ENCODE measurements around the gene NDOR1.
"Not testable (repeated sequence)": the region's sequence is repeated elsewhere in the genome, so short reads cannot be mapped to it uniquely, and the experiment has no call there.

Gene NDOR1

DNA sequence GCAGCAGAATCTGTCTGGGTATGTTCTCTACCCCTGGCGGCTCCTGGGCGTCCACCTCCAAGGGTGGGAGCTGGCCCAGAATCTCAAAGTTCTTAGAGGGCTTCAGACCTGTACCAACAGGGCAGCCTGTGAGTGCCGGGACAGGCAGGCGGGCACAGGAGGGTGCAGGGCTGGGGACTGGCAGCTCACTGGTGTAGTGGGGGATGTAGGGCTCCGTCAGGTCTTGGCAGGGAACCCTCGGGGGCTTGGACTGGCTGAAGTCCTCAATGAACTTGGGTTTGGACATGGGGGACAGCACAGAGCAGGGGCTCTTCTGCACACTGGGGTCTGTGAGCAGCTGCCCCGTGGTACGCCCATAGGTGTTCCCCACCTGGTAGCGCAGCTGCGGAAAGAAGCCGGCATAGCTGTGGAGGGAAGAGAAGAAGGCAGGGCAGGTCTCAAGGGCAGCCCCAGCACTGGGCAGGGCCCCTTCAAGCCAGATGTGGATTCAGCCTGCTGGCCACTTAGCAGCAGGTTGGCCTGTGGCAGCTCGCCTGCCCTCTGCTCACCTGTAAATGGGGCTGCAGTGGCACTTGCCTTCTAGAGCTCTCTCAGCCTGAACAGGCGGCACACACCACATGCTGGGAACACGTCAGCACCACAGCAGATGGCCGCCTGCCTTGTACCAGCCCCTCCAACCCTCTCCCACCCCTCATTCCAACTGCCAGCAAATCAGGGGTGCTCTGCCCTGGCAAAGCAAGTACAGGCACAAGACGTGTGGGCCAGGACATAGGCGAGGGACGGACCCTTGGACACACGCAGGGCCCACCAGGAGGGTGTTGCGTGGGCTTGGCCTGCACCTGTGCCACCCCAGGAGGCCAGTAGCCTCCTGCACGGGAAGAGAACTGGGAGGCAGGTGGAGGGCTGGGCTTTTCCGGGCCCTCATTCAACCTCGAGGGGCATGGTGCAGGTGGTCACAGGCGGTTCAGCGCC lies 40.2 kb downstream of the NDOR1 start:
- no peak for DNase-seq

DNA sequence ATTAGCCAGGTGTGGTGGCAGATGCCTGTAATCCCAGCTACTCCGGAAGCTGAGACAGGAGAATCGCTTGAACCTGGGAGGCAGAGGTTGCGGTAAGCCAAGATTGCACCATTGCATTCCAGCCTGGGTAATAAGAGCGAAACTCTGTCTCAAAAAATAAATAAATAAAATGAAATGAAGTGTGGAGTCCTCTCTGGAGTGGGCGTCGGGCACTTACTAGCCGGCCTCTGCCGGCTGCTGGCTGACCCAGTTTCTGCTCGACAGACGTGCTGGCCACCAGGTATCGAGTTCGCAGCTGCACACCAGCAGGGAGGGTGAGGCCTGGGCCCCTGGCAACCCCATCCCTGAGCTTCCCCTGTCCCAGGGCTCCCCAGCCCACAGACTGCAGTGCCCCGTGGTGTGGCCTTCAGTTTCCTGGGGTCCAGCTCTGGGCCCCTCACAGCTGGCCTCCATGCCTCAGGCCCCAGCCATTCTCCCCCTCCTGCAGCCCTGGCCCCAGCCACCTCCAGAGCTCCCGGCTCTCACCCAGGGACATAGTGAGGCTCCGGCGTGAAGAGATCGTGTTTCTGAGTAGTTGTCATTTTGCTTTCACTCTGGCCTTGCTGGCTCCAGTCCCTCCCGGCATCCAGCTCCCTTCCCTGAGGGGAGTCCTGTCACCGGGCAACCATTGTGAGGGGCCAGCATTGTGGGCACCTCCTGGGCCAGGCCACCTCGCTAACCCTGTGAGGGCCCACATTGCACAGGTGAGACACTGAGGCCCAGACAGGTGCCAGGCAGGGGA lies 41.8 kb downstream of the NDOR1 start:
- DNase-seq: no peak

- no peak for DNase-seq
Observed at GRCh38 chr9:137247916-137248175, 42.3 kb downstream of the NDOR1 start.

DNA sequence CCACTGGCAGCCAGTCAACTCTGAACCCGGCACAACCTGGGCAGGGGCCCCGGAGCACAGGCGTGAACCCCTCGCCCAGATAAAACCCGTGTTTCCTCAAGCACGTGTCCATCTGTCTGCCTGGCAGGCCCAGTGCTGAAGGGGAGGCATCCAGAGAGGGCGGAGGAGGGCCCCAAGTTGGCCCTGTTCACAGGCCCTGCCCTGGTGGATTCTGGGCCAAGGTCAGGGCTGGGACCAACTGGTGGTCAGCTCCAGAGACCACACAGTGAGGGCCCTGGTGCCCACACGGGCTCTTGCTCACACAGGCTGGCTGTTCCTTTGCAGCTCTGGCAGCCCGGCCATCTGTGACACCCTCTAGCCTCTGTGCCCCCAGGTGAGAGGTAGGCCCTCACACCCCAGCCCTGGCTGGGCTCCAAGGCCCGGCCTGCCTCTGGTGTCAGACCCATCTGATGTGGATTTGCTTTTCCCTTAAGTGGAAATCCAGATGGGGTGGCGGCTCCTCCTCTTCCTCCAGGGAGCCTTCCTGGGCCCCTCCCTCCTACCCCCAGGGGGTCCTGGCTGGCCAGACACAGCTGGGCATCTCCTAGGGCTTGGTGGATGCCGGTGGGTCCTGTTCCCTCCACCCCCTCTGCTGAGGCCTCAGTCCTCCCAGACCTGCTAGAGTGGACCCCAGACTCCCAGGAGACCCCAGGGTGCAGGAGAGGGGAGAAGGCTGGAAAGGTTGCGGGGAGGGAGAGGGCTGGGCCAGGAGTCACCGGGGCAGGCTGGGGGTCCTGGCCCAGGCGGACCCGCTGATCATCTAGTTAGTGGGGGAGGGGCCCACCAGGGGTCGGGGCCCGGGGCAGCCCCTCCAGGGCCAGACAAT lies 45.1 kb downstream of the NDOR1 start:
- no peak for DNase-seq

DNA sequence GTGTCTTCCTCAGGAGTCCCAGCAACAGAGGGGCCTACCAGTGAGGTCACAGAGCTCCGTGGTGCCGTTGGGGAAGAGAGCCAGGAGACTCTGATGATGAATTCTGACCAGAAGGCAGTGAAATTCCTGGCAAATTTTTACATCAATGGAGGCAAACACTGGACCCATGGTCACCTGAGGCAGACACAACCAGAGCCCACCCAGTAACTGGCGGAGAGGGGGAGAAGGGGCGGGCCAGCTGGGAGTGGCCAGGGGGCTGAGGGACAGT lies 45.6 kb downstream of the NDOR1 start, which contains the start of gene STPG3:
TSS of gene STPG3 (plus strand) at position 93 of the 268 bp plus-strand sequence. CDS start at position 94, 1 bp downstream.
- no peak for DNase-seq

DNA sequence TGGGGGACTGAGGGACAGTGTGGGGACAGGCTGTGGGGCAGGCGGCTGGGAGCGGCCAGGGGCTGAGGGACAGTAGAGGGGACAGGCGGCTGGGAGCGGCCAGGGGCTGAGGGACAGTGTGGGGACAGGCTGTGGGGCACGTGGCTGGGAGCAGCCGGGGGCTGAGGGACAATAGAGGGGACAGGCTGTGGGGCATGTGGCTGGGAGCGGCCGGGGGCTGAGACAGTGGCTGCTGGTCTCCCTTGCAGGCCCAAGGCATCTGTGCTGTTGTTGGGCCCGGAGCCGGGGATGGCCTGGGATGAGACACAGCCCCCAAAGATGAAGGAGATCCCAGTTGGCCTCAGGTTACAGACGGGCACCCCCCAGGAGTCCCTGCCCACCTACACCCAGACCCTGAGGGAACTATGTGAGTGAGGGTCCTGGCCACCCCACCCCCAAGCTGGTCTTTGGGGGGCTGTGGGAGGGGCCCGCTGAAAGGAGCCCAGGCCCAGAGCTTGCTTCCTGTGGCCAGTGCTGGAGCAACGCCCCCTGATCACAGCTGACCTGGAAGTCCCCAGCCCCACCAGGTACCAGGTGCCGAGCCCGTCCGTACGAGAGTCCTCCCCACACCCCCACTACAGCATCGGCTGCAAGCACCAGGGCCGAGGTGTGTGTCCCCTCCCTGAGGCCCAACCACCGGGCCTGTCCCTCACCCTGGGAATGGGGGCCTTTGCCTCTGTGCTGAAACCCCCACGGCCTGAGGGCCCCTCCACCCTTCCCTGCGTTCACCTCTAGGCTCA lies 46.2 kb downstream of the NDOR1 start:
- no peak for DNase-seq

DNA sequence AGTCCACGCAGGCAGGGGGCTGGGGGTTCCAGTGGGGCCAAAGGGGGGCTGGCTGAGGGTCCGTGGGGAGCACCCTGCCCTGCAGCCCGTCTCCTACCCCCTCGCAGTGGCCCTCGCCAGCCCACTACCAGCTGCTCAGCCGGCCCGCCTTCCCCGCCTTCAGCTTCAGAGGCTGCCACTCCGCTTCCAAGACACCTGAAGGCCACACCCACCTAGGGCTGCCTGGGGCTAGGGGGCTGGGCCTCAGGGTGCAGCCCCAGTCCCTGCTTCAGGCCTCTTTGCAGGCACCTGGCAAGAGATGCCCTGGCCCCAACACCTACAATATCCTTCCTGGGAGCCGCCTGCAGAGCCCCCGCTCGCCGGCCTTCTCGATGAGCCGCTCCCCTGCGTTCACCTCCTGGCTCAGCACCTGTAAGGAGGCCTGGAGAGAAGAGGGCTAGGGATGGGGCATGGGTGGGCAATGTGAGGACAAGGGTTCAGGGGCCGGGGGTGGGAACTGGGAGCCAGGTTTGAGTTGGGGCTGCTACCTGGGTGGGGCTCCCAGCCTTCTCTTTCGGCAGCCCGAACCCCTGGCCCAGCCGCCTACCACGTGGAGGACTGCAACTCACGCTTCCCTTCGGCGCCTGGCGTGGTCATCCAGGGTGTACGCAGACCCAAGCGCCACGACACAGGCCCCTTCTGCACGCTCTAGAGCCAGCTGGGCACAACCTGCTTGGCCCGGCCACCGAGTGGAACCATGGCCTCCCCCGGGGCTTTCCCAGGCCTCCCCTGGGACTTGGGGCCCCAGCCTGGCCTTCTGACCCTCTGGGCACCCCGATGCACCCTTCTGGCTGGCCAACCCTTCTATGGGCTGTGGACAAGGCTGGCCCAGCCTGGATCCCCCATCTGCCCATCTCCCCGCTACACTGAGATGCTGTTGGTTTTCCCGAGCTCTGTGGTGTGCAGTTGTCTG lies 47.3 kb downstream of the NDOR1 start:
- no peak for DNase-seq

DNA sequence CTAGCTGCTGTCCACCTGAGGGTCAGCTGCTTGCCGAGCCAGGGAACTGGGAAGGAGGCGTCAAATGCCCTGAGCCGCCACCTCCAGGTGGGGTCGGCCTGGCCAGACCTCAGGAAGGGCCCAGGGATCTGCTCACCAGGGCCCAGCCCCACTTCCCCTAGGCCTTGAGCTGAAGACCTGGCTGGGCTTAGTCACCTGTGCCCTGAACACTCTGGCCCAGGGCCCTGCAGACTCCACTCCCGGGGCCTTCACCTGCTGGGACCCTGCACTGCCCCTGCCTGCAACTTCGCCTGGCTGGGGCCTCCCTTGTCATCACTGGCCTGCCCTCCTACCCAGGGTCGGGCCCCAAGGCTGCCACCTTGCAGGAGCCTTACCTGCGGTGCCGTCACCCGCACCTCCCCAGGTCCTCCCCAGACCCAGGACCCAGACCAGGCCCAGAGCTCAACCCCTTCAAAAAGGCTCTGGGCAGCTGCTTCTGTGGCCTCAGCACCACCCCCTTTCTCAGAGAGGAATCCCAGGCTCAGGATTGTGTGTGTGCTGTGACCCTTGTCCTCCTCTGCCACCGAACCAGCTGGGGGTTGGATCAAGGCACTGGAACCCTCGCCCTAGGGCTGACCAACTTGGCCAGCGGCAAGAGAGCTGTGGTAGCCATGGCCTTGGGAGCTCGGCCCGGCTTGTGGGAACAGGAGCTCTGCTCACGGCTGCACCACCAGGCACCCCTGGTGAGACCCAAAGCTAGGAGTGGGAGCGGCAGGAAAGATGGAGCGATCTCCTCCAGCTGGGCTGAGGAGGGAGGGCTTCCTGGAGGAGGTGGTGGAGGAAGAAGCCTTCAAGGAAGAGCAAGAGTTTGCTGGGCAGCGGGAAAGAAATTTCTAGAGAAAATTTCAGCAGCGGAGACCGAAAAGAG lies 48.5 kb downstream of the NDOR1 start:
- no peak for DNase-seq

DNA sequence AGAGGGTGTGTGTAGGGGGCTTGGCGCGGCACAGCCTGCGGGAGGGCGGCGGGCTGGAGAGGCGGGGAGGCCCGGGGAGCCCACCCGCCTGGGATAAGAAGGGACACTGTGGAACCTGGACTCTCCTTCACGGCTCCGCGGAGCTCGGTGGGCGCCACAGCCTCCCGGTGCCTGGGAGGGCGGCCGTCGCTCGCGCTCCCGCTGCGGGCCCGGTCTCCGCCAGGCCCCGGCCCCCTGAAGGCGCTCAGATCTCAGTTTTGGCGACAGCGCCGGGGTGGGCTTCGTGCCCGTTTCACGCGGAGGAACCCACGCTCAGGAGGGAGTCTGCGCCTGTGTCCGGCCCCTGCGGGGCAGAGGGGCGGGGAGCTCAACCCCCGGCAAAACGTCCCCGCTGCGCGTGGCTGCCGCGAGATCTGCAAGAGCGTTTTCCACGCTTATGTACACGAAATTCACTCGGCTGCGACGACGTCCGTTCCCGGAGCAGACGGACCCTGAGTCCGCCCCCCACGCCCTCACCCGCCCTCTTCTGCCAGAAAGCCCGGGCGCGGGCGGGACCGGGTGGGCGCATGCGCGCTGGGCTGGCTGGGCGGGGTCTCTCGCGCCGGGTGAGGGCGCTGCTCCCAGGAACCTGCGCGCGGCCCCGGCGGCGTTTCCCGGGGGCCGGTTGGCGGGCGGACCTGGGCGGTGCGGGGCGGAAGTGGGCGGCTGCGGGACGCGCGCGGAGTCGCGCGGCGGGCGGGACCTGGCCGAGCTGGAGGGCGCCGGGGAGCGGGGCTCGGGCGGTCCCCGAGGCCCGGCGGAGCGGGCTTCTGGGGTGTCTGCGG lies 49.3 kb downstream of the NDOR1 start, which contains the start of gene NELFB:
TSS of gene NELFB (plus strand) at position 704 of the 824 bp plus-strand sequence.
- peak; percentile 93 to 97 (median 95) for DNase-seq

- DNase-seq: peak in 1 of 4 experiments; percentile 42
Observed at GRCh38 chr9:137255448-137256114, 50.1 kb downstream of the NDOR1 start.

DNA sequence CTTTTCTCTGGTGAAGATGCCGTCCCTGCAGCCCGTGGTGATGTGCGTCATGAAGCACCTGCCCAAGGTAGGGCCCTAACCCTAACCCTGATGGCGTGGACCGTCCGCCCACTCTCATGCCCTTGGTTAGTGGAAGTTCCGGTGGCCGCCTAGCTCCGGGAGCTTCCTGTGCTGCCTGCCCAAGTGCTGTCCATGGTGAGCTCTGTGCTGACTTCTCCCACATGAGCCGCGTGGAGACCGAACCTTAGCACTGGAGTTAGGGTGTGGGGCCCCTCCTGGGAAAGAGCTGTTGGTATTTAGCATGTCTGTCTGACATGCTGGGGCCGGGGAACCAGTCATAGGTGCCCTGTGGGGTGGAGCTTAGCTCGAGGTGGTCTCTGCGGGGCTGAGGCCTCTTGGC lies 50.9 kb downstream of the NDOR1 start:
- DNase-seq: no peak

DNA sequence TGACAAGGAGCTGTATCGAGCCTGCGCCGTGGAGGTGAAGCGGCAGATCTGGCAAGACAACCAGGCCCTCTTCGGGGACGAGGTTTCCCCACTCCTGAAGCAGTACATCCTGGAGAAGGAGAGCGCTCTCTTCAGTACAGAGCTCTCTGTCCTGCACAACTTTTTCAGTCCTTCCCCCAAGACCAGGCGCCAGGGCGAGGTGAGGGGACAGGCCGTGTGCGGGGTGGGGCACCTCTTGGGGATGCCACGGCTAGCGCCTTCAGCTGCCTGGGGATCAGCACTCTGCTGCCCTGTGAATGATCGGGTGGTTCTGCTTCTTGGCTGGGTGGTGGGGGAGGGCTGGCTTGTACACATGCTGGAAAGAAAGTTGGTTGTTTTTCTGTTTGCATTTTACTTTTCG lies 51.4 kb downstream of the NDOR1 start:
- DNase-seq: no peak

GRCh38 chr9:137262173-137262908 lies 56.8 kb downstream of the NDOR1 start:
- not testable (repeated sequence) for DNase-seq

GRCh38 chr9:137262909-137263285 lies 57.4 kb downstream of the NDOR1 start:
- DNase-seq: no peak

- DNase-seq: no peak
Observed at GRCh38 chr9:137263506-137263905, 58.0 kb downstream of the NDOR1 start.

GRCh38 chr9:137264067-137264466 lies 58.6 kb downstream of the NDOR1 start:
- DNase-seq: no peak

DNA sequence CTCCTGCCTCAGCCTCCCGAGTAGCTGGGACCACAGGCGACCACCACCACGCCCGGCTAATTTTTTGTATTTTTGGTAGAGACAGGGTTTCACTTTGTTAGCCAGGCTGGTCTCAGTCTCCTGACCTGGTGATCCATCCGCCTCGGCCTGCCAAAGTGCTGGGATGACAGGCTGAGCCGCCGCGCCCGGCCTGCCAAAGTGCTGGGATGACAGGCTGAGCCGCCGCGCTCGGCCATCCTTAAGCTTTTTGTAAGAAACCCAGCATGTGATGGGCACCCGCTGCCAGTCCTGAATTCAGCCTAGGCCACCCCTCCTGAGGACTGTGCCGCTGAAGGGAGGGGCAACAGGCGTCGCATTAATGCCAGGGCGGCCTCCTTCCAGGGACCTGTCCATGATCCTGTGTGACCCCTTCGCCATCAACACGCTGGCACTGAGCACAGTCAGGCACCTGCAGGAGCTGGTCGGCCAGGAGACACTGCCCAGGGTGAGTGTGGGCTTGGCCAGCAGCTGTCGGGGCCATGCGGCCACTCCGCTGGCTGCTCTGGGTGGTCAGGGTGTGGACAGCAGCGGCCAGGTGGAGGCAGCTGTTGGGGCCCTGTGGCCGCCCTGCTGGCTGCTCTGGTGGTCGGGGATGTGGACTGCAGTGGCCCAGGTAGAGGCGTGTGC lies 60.1 kb downstream of the NDOR1 start:
- no peak for DNase-seq

Measured in activated CD4-positive, CD25-positive, alpha-beta regulatory T cell (primary cell).